HG02763 (cell line): Measurements from ENCODE around the gene ADRB1.

ENCODE experiments used
- ATAC-seq: cut with Tn5 transposase; IDR thresholded peaks from one replicate; pipeline ENCODE4 v1.9.1; 2021; ENCODE audit warnings: mild to moderate bottlenecking, moderate library complexity; ENCODE audit not compliant: unreplicated experiment

ADRB1 gene

DNA sequence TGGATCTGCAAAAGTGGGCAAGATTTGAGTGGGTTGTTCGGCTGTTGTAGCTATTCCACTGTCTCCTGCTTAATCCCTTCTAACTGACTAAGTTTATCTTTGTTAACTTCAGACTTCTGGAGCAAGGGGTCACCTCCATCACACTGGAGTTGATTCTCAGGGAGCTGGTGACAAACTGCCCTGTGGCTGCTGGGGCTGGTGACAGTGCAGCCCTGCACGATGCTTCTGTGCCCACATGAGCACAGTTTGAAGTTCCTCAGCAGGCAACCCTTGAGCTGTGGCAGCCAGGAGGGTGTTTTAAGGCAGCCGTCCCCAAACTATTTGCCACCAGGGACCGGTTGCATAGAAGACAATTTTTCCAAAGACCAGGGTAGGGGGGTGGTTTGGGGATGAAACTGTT lies 40.5 kb downstream of the ADRB1 start:
- no peak for ATAC-seq

DNA sequence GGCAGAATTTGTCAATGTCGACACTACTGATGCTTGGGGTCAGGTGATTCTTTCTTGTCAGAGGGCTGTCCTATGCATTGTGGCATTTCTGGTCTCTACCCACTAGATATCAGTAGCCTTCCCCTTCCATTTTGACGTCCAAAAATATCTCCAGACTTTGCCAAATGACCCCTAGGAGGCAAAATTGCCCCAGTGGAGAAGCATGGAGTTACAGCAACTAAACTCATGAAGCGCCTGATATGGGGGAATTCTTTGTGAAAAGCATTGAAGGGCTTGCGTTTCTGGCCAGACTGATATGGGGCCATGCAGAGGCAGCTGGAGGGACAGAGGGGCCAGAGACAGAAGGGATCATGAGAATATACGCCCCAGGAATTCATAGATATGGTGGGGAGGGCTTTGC lies 43.6 kb downstream of the ADRB1 start:
- no peak for ATAC-seq

DNA sequence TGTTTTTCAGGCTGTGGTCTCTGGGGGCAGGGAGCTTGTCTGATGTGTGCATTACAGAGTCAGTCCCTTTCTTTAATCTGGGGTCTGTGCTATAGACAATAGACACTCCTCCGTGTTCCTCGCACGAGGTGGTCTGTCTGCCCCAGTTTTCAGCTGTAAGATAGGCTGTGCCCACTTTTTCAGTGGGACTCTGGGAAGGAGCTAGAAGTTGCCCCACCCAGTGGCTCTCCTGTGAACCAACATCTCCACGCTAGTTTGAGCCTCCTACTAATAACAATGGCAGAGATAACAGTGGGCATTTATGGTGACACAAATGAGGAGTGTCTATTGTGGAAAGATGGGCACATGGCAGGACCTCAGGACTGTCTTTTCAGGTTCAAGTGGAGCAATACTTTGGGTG lies 44.0 kb downstream of the ADRB1 start:
- ATAC-seq, result no peak

DNA sequence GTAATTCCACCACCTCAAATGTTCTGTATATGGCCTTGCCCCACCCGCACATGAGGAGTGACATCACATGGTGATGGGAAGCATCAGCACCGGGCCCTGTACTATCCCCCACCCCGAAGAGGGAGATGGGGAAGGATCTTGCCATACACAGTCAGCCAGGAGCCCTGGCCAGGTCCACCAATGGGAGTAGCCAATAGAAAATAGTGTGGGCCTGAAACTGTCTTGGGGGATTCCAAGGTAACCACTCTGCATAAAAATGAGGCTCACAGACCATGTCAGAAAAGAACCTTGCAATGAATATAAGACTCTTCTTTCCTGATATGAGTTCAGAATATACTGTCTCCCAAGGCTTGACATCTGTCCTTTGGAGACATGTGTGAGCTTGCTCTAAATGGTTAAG lies 51.1 kb downstream of the ADRB1 start:
- ATAC-seq, result peak; percentile 41

DNA sequence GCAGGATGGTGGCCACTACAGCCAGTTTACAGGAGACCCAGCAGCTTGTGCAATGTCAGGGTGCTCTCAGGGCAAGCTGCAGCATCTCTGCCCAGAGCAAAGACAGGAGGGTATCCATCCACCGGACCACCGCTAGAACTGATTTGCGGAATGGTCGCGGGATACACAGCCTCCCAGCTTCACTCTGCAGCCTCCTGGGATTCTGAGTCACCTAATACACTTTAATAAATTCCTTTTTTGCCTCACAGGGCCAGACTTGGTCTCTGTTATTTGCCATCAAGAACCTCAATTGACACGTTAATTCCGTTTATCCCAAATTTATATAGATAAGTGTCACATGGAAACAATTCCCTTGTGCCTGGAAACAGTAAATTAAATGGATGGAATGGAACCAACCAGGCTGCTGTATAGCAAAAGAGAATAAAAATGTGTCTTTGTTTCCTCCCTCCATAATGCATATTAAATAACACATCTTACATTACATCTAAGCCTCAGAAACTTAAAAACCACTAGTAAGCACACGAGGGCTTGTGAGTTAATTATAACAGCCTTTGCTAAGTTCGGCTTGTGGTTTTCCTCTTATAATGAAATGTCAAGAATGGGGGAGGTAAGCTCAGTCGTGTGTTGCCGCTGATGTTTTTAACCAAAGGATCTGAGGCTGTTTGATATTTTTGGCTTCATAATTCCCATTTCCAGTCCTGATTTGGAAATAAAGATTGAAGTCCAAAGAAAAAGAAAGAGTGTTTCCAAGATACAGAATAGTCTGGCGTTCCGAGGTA lies 52.1 kb downstream of the ADRB1 start:
- peak; percentile 38 for ATAC-seq
